Fibroblast of lung (primary cell): ENCODE data around the gene MMP11. TPM values are rescaled to one million over a fixed set of nuclear protein-coding genes. Genes with fewer than 3 reads are reported as not detected.

Experiments
- DNase-seq, 2 donors: peaks; one replicate each; pipeline versions ENCODE4 v3.0.0 to v3.0.0-alpha.2; 2010; ENCODE audit warnings: low read depth in 2 of 2
- H2AFZ ChIP-seq: 2 replicates; pipeline ENCODE4 v1.5.1; 2012; ENCODE audit warnings: low read length, control low read depth, inconsistent platforms
- H3K27ac ChIP-seq: 2 replicates; pipeline ENCODE4 v1.5.1; 2011; ENCODE audit warnings: low read length, control low read depth; ENCODE audit not compliant: insufficient read depth
- H3K27me3 ChIP-seq: 2 replicates; pipeline ENCODE4 v1.5.1; 2011; ENCODE audit warnings: mild to moderate bottlenecking, low read length; ENCODE audit not compliant: control insufficient read depth, insufficient read depth
- H3K36me3 ChIP-seq: 2 replicates; pipeline ENCODE4 v1.5.1; 2011; ENCODE audit warnings: low read length; ENCODE audit not compliant: control insufficient read depth, insufficient read depth
- H3K4me1 ChIP-seq: 2 replicates; pipeline ENCODE4 v1.5.1; 2011; ENCODE audit warnings: low read length; ENCODE audit not compliant: control insufficient read depth, insufficient read depth; ENCODE audit errors: extremely low read depth
- H3K4me2 ChIP-seq: 2 replicates; pipeline ENCODE4 v1.5.1; 2011; ENCODE audit warnings: low read length, control low read depth; ENCODE audit not compliant: insufficient read depth; ENCODE audit errors: extremely low read depth
- H3K4me3 ChIP-seq, 4 experiments: fragments of 200-600 bp in 1 of 4; sonication (generic) in 1 of 4; replicated peaks in 1 of 4; 2 replicates each; pipeline ENCODE4 v1.5.1; 2011 to 2016; ENCODE audit warnings: low read length in 4 of 4, low read depth in 3 of 4, mild to moderate bottlenecking in 3 of 4, control low read depth in 2 of 4, inconsistent platforms in 1 of 4, mixed read lengths in 1 of 4; ENCODE audit not compliant: insufficient read depth in 1 of 4; ENCODE audit errors: control extremely low read depth in 1 of 4
- H3K79me2 ChIP-seq: 2 replicates; pipeline ENCODE4 v1.5.1; 2012; ENCODE audit warnings: mild to moderate bottlenecking, low read length, inconsistent platforms; ENCODE audit not compliant: control insufficient read depth, insufficient read depth
- H3K9ac ChIP-seq: 2 replicates; pipeline ENCODE4 v1.5.1; 2011; ENCODE audit warnings: mild to moderate bottlenecking, low read length, control low read depth; ENCODE audit not compliant: insufficient read depth
- H3K9me3 ChIP-seq: 2 replicates; pipeline ENCODE4 v1.5.1; 2012; ENCODE audit warnings: low read depth, low read length; ENCODE audit not compliant: control insufficient read depth, insufficient read depth
- H4K20me1 ChIP-seq: 2 replicates; pipeline ENCODE4 v1.5.1; 2011; ENCODE audit warnings: low read length; ENCODE audit not compliant: control insufficient read depth, insufficient read depth; ENCODE audit errors: extremely low read depth
- CTCF ChIP-seq, 2 donors: IDR thresholded peaks in 1 of 2; conservative IDR thresholded peaks in 1 of 2; 1 replicate in 1 of 2; 2 replicates in 1 of 2; pipeline ENCODE4 v1.5.1; 2011 to 2012; ENCODE audit warnings: low read length in 2 of 2, control low read depth in 1 of 2, inconsistent platforms in 1 of 2, low read depth in 1 of 2, mild to moderate bottlenecking in 1 of 2
- EZH2 ChIP-seq: IDR thresholded peaks from 2 replicates; pipeline ENCODE4 v1.5.1; 2012; ENCODE audit warnings: low read length, control low read depth, mild to moderate bottlenecking; ENCODE audit errors: missing control alignments
- polyA plus RNA-seq, 2 donors: library from polyadenylated mRNA; depleted of rRNA in 1 of 2; stranded (reverse) in 1 of 2; unstranded in 1 of 2; fragments of >200 nt; gene quantifications; 2 replicates each; pipeline ENCODE4 v1.2.1, GENCODE V29; 2011 to 2012; ENCODE audit warnings: missing spikeins in 1 of 2
- total RNA-seq: library from RNA; depleted of rRNA; stranded (reverse); fragments of >200 nt; gene quantifications from 2 replicates; pipeline ENCODE4 v1.2.1, GENCODE V29; 2014

The MMP11 gene
- total and polyA plus RNA-seq, 2 donors (not counting 1 experiment from before 2014, with no cell fraction given), result 4.5 to 8.8 TPM

- Histone ChIP-seq H3K4me3 (no peak overlapping the region), H3K4me1 (no peaks in the 10 kb centered on the region), H3K9ac (no peak overlapping the region), H2AFZ (no peak overlapping the region), H4K20me1 (no peaks in the 10 kb centered on the region), H3K79me2 (no peaks in the 10 kb centered on the region), H3K27ac (no peak overlapping the region), H3K9me3 (no peaks in the 10 kb centered on the region), H3K36me3 (peaks cover 34% of the 10 kb centered on the region), H3K4me2 (no peak overlapping the region), H3K27me3 (no peaks in the 10 kb centered on the region)
- no peak for DNase-seq
- TF ChIP-seq EZH2 (no peak), CTCF (conservative IDR thresholded peaks at IDR 0.05 in 1 of 2, IDR thresholded peaks at IDR 0.05 in 1 of 2; ENCODE audit: low read depth in 1 of 2, low read length in 2 of 2) (no peak)
Observed at GRCh38 chr22:23800297-23801237, 27.9 kb downstream of the MMP11 start.

GRCh38 chr22:23801238-23801821 is 28.7 kb downstream of the MMP11 start:
- TF ChIP-seq EZH2 (no peak), CTCF (conservative IDR thresholded peaks at IDR 0.05 in 1 of 2, IDR thresholded peaks at IDR 0.05 in 1 of 2; ENCODE audit: low read depth in 1 of 2, low read length in 2 of 2) (no peak)
- DNase-seq, result no peak
- H3K9me3 ChIP-seq, result no peaks in the 10 kb centered on the region
- no peaks in the 10 kb centered on the region for H3K79me2 ChIP-seq
- H3K27me3 ChIP-seq, result no peaks in the 10 kb centered on the region
- H4K20me1 ChIP-seq, result no peaks in the 10 kb centered on the region
- H2AFZ ChIP-seq, result no peak overlapping the region
- H3K4me1 ChIP-seq, result no peaks in the 10 kb centered on the region
- no peak overlapping the region for H3K4me2 ChIP-seq
- no peak overlapping the region for H3K27ac ChIP-seq
- peaks cover 34% of the 10 kb centered on the region for H3K36me3 ChIP-seq
- no peak overlapping the region for H3K4me3 ChIP-seq
- no peak overlapping the region for H3K9ac ChIP-seq

GRCh38 chr22:23801886-23802377 is 29.3 kb downstream of the MMP11 start:
- H3K36me3 ChIP-seq, result peaks cover 31% of the 10 kb centered on the region
- H3K4me1 ChIP-seq, result no peaks in the 10 kb centered on the region
- H3K4me3 ChIP-seq, result no peak overlapping the region
- H2AFZ ChIP-seq, result no peak overlapping the region
- no peak for TF ChIP-seq CTCF (conservative IDR thresholded peaks at IDR 0.05 in 1 of 2, IDR thresholded peaks at IDR 0.05 in 1 of 2; ENCODE audit: low read depth in 1 of 2, low read length in 2 of 2)
- TF ChIP-seq EZH2, result no peak
- no peak for DNase-seq
- H3K27ac ChIP-seq, result no peak overlapping the region
- H3K9me3 ChIP-seq, result no peaks in the 10 kb centered on the region
- no peaks in the 10 kb centered on the region for H3K27me3 ChIP-seq
- no peak overlapping the region for H3K4me2 ChIP-seq
- no peak overlapping the region for H3K9ac ChIP-seq
- H4K20me1 ChIP-seq, result no peaks in the 10 kb centered on the region
- H3K79me2 ChIP-seq, result no peaks in the 10 kb centered on the region
